ENCODE results near the gene ZGRF1. TPM values are rescaled to one million over a fixed set of nuclear protein-coding genes. Genes with fewer than 3 reads are reported as not detected.

The ZGRF1 gene
- total RNA-seq, 6 donors from 2014 or later = 2.6 to 9.4 (median 4.6) TPM

DNA sequence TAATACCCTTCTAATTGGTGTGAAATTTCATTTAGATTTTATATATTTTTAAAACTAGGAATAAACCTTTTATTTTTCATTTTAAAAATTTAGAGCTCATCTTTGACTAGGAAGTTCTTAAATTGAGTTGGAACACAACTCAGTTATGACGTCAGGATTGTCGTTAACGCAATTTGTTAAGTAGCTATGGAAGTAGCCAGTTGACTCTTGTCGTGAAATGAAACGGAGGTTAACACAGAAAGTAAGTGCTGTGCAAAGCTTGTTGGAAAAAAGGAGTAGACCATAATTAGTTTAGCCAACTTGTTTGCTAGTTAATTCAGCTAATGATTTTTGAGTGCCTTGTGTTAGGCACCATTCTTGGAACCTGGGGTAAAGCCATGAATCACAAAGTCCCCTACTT, 18.6 kb upstream of the ZGRF1 start:
- H3K4me3 ChIP-seq = no peak overlapping the region
- TF ChIP-seq POLR2A (IDR thresholded peaks at IDR 0.05) (no peak), POLR2AphosphoS5 (IDR thresholded peaks at IDR 0.05) (no peak), EP300 (IDR thresholded peaks at IDR 0.05) (no peak)
- TF ChIP-seq, protein P1, sequence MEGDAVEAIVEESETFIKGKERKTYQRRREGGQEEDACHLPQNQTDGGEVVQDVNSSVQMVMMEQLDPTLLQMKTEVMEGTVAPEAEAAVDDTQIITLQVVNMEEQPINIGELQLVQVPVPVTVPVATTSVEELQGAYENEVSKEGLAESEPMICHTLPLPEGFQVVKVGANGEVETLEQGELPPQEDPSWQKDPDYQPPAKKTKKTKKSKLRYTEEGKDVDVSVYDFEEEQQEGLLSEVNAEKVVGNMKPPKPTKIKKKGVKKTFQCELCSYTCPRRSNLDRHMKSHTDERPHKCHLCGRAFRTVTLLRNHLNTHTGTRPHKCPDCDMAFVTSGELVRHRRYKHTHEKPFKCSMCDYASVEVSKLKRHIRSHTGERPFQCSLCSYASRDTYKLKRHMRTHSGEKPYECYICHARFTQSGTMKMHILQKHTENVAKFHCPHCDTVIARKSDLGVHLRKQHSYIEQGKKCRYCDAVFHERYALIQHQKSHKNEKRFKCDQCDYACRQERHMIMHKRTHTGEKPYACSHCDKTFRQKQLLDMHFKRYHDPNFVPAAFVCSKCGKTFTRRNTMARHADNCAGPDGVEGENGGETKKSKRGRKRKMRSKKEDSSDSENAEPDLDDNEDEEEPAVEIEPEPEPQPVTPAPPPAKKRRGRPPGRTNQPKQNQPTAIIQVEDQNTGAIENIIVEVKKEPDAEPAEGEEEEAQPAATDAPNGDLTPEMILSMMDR (IDR thresholded peaks at IDR 0.05) = no peak
- DNase-seq (no peak), ATAC-seq (ENCODE audit: low FRiP score in 2 of 2) (no peak)
- H3K36me3 ChIP-seq = peaks cover 26 to 85% (median 62%) of the 10 kb centered on the region in 4 donors
- H3K4me1 ChIP-seq = no peaks in the 10 kb centered on the region
- 85 to 90% methylated on average over 5 of the region's 5 CpGs for WGBS, 2 donors
- no peaks in the 10 kb centered on the region for H3K9me3 ChIP-seq
- no peaks in the 10 kb centered on the region for H3K27me3 ChIP-seq
- no peak overlapping the region for H3K27ac ChIP-seq

DNA sequence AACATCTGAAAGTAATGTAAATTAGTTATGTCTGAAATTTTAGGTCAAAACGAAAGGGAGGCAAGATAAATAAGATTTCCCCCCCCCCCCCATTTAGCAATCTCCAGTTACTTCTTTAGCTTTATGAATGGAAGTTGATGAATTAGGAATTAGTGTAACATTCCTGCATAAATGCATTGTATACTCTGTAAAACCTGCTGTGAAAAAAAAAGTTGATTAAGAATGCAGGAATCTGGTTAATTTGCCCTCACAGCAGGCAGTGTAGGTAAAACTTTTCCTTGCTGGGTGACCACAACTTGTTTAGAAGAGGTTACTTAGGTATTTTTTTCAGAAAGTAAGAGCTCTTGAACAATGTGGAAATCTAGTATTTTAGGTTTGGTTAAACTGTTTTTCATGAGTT, 15.5 kb upstream of the ZGRF1 start:
- H3K27me3 ChIP-seq = no peaks in the 10 kb centered on the region
- H3K4me1 ChIP-seq = no peaks in the 10 kb centered on the region
- H3K4me3 ChIP-seq = no peak overlapping the region
- H3K36me3 ChIP-seq = peaks cover 42 to 97% (median 69%) of the 10 kb centered on the region in 4 donors
- ATAC-seq (ENCODE audit: low FRiP score in 2 of 2) (no peak), DNase-seq (no peak)
- no peak overlapping the region for H3K27ac ChIP-seq
- no peaks in the 10 kb centered on the region for H3K9me3 ChIP-seq
- WGBS, 2 donors = 56 to 58% methylated on average over 1 of the region's 1 CpG
- TF ChIP-seq EP300 (IDR thresholded peaks at IDR 0.05) (no peak), POLR2A (IDR thresholded peaks at IDR 0.05) (no peak), POLR2AphosphoS5 (IDR thresholded peaks at IDR 0.05) (no peak)
- TF ChIP-seq, protein P1 (IDR thresholded peaks at IDR 0.05) = no peak

DNA sequence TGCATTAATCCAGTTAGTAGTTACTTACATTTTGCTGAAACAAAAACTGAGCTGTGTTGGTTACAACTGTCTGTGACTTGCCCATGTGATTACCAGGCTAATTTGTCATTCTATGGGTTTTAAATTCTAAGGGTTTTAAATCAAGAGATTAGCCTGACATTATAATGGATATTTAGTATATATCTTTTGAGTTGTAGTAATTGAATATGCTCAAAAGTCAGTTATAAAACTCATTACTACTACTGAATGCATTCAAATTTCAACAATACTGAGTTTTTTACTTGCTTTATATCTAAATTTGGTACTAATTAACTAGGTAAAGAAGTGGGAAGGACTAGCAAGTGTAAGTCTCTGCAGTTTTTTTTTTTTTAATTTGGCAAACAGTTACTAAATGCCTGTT, 14.9 kb upstream of the ZGRF1 start:
- H3K9me3 ChIP-seq = no peaks in the 10 kb centered on the region
- no peak for TF ChIP-seq POLR2AphosphoS5 (IDR thresholded peaks at IDR 0.05)
- H3K36me3 ChIP-seq = peaks cover 48 to 97% (median 74%) of the 10 kb centered on the region in 4 donors
- H3K4me3 ChIP-seq = no peak overlapping the region
- DNase-seq (no peak), ATAC-seq (ENCODE audit: low FRiP score in 2 of 2) (no peak)
- H3K27me3 ChIP-seq = no peaks in the 10 kb centered on the region
- no peak overlapping the region for H3K27ac ChIP-seq
- no peaks in the 10 kb centered on the region for H3K4me1 ChIP-seq

DNA sequence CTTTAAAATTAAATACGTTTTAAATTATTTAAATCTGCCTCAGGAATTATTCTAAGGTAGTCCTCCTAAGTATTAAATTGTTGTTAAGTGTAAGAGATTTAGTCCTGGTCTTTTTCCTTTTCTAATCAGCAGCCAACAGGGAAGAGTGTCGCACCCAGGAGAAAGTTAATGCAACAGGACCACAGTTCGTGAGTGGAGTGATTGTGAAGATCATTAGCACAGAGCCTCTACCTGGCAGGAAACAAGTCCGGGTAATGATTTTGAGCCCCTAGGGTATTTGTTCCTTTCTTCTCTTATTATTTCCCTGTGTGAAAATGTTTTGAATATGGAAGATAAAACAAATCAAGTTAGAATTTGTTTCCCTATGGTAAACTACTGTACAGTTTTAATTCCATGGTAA, 13.6 kb upstream of the ZGRF1 start:
- H3K4me3 ChIP-seq = no peak overlapping the region
- H3K4me1 ChIP-seq = no peaks in the 10 kb centered on the region
- H3K27ac ChIP-seq = no peak overlapping the region
- H3K36me3 ChIP-seq = peaks cover 56 to 97% (median 77%) of the 10 kb centered on the region in 4 donors
- DNase-seq (no peak), ATAC-seq (ENCODE audit: low FRiP score in 2 of 2) (no peak)
- TF ChIP-seq EP300 (IDR thresholded peaks at IDR 0.05) (no peak), POLR2AphosphoS5 (IDR thresholded peaks at IDR 0.05) (no peak), POLR2A (IDR thresholded peaks at IDR 0.05) (no peak)
- TF ChIP-seq, protein P1 (IDR thresholded peaks at IDR 0.05) = no peak
- WGBS, 2 donors = 77 to 81% methylated on average over 4 of the region's 4 CpGs
- H3K27me3 ChIP-seq = no peaks in the 10 kb centered on the region
- no peaks in the 10 kb centered on the region for H3K9me3 ChIP-seq

DNA sequence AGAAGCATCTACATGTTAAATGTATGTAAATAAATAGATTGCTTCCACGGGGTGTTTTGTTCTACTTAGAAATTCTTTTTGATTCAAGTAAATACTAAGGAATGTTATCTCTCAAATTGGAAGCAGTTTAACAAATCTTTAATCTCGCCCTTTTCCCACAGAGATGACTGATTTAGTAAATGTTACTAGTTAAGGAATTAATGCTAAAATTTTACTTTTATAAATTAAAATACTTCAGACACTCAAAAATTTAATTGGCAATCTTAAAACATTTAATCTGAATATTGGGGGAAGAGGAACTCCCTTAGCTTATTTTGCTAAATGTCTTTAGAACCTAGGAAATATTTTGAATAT, 12.3 kb upstream of the ZGRF1 start:
- peaks cover 52 to 92% (median 72%) of the 10 kb centered on the region in 4 donors for H3K36me3 ChIP-seq
- TF ChIP-seq POLR2A (IDR thresholded peaks at IDR 0.05) (no peak), EP300 (IDR thresholded peaks at IDR 0.05) (no peak), POLR2AphosphoS5 (IDR thresholded peaks at IDR 0.05) (no peak)
- TF ChIP-seq, protein P1 (IDR thresholded peaks at IDR 0.05) = no peak
- no peaks in the 10 kb centered on the region for H3K27me3 ChIP-seq
- ATAC-seq (ENCODE audit: low FRiP score in 2 of 2) = no peak
- no peaks in the 10 kb centered on the region for H3K4me1 ChIP-seq
- no peak overlapping the region for H3K4me3 ChIP-seq
- 62 to 65% methylated on average over 2 of the region's 2 CpGs for whole genome bisulfite sequencing, 2 donors
- no peak overlapping the region for H3K27ac ChIP-seq
- H3K9me3 ChIP-seq = no peaks in the 10 kb centered on the region
- no peak for DNase-seq

Measured in upper lobe of left lung (tissue), 6 donors.